Measurements from ENCODE around the gene MOB1B. TPM values are rescaled to one million over a fixed set of nuclear protein-coding genes. Genes with fewer than 3 reads are reported as not detected.
"Not testable (repeated sequence)": the region's sequence is repeated elsewhere in the genome, so short reads cannot be mapped to it uniquely, and the experiment has no call there.

MOB1B gene
- total RNA-seq, 3 donors from 2014 or later: 15.9 to 18.5 (median 17.2) TPM

DNA sequence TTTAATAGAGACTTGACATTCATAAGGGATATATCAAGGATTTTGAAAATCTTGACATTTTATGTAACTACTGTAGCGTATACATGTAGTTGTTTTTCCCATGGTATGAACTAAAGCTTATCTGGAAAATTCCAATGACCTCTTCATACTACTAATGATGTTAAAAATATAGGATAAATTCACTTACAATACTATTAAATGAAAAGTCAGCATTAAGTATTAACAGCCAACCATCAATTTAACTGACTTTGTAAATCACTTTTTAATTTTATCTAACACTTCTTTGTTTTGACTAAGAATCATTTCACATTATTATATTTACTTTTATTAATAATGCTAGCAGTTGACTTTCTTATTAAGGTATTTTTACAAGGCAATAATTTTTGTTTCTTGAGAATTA lies 125.4 kb downstream of the MOB1B start:
- Mint-ChIP-seq H3K4me3 (no peak overlapping the region), H3K4me1 (ENCODE audit: low read depth) (no peaks in the 10 kb centered on the region), H3K27me3 (ENCODE audit: low read depth) (no peaks in the 10 kb centered on the region), H3K36me3 (ENCODE audit: insufficient read depth) (peaks cover 34% of the 10 kb centered on the region), H3K9me3 (no peaks in the 10 kb centered on the region)
- ATAC-seq (no peak), DNase-seq (no peak)

- ATAC-seq (no peak), DNase-seq (no peak)
- Mint-ChIP-seq H3K36me3 (ENCODE audit: insufficient read depth) (peaks cover 36% of the 10 kb centered on the region), H3K9me3 (no peaks in the 10 kb centered on the region), H3K4me3 (no peak overlapping the region), H3K4me1 (ENCODE audit: low read depth) (no peaks in the 10 kb centered on the region), H3K27me3 (ENCODE audit: low read depth) (no peaks in the 10 kb centered on the region)
Measured at GRCh38 chr4:71029504-71029903, 127.3 kb downstream of the MOB1B start.

GRCh38 chr4:71032106-71032505 lies 129.9 kb downstream of the MOB1B start:
- not testable (repeated sequence) for H3K9me3 Mint-ChIP-seq; H3K27me3 Mint-ChIP-seq (ENCODE audit: low read depth); H3K4me1 Mint-ChIP-seq (ENCODE audit: low read depth); ATAC-seq; H3K4me3 Mint-ChIP-seq; DNase-seq
- peaks cover 31% of the 10 kb centered on the region for H3K36me3 Mint-ChIP-seq (ENCODE audit: insufficient read depth)

Other genes starting within 250 kb of the MOB1B start
- gene JCHAIN, start 235.9 kb upstream of the MOB1B start, total RNA-seq: 1 to 10 TPM in 2 of 3 donors, under 1 TPM in 1; 0.58 to 1.4 (median 1.1) TPM
- 10 to 100 TPM; 49.2 to 54.8 (median 51.4) TPM for gene UTP3, start 213.8 kb upstream of the MOB1B start, total RNA-seq
- 1 to 10 TPM; 6.3 to 8.0 (median 7.9) TPM for gene RUFY3, start 180.4 kb upstream of the MOB1B start, total RNA-seq
- 100 to 1,000 TPM in 2 of 3 donors, 10 to 100 TPM in 1; 93.5 to 105 (median 103) TPM for gene GRSF1, start 62.5 kb upstream of the MOB1B start, total RNA-seq
- 10 to 100 TPM; 16.7 to 22.0 (median 17.2) TPM for gene DCK, start 91.3 kb downstream of the MOB1B start, total RNA-seq

Data from activated T-cell treated with anti-CD3 and anti-CD28 coated beads, Interleukin-2, amount 50 U/mL, for 4 hours (primary cell).